Measurements from ENCODE around the gene PLD1. TPM values are rescaled to one million over a fixed set of nuclear protein-coding genes. Genes with fewer than 3 reads are reported as not detected.

The PLD1 gene
- total RNA-seq, 5 donors from 2014 or later (not counting 1 experiment from before 2014, with no cell fraction given), result 1.8 to 3.9 (median 3.2) TPM

GRCh38 chr3:171676601-171677175 lies 133.6 kb downstream of the PLD1 start:
- ATAC-seq (replicated peaks in 1 of 4), result no peak
- no peak overlapping the region for H3K27ac Mint-ChIP-seq
- 76% methylated on average over 6 of the region's 10 CpGs for WGBS (ENCODE audit: insufficient coverage)
- Histone ChIP-seq H3K4me3 (ENCODE audit: control insufficient read depth in 1 of 2, extremely low read depth in 1 of 2, low read length in 1 of 2) (no peak overlapping the region), H3K9me3 (no peaks in the 10 kb centered on the region), H3K36me3 (ENCODE audit: control insufficient read depth in 2 of 2, extremely low read depth in 1 of 2, insufficient read depth in 1 of 2, low read length in 1 of 2) (no peaks in the 10 kb centered on the region), H3K27ac (ENCODE audit: low read length) (no peak overlapping the region), H3K27me3 (replicated peaks in 1 of 2; ENCODE audit: control insufficient read depth in 2 of 2, extremely low read depth in 1 of 2, insufficient read depth in 2 of 2, low read length in 1 of 2) (no peaks in the 10 kb centered on the region), H3K4me1 (ENCODE audit: control insufficient read depth in 1 of 2, extremely low read depth in 1 of 2, insufficient read depth in 2 of 2, low read length in 2 of 2) (no peaks in the 10 kb centered on the region)
- no peak for DNase-seq
- CTCF ChIA-PET, result interaction anchor here in 1 of 2 donors (0.6 kb wide), 1 partner anchor 396 kb away, joined by 3 read pairs; no protein-coding TSS in a partner anchor
- H3K36me3 Mint-ChIP-seq, result no peaks in the 10 kb centered on the region
- H3K4me1 Mint-ChIP-seq, result no peaks in the 10 kb centered on the region
- H3K4me3 Mint-ChIP-seq, result no peak overlapping the region
- no peaks in the 10 kb centered on the region for H3K9me3 Mint-ChIP-seq
- POLR2A ChIA-PET, result no interaction called here
- H3K27me3 Mint-ChIP-seq, result peaks cover 0 to 6% of the 10 kb centered on the region in 2 donors

DNA sequence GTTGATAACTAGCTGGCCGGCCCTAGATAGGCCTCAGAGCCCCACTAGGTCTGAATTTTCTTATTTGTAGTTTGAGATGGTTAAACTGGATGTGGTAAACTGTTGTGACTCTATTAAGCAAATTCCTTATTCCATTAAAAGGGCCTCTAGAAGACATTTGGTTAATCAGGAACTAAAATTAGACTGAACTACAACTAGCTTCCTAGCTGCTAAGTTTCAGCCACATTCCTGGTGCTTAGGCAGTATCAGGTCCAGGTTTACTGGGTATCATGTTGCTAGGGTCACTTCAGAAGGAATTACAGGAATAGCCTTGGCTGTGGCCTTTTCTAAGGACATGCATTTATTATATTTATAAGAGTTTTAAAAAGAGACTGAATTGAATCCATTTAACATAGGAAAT lies 136.3 kb downstream of the PLD1 start:
- WGBS (ENCODE audit: insufficient coverage), result no CpG with 5 or more reads among the region's 1 CpG
- CTCF ChIA-PET, result no interaction called here
- no peaks in the 10 kb centered on the region for H3K36me3 ChIP-seq (ENCODE audit: control insufficient read depth in 2 of 2, extremely low read depth in 1 of 2, insufficient read depth in 1 of 2, low read length in 1 of 2)

DNA sequence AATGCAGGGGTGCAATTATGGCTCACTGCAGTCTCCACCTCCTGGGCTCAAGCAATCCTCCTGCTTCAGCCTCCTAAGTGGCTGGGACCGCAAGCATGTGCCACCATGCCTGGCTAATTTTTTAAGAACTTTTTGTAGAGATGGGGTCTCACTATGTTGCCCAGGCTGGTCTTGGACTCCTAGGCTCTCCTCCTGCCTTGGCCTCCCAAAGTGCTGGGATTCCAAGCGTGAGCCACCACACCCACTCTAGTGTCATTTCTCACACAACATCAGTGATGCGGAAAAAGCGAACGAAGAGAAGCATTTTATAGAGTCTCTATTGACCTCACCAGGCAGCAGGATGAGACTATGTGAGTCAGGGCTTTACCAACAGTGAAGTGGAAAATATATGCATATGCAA lies 137.7 kb downstream of the PLD1 start:
- no peaks in the 10 kb centered on the region for H3K27me3 ChIP-seq (replicated peaks in 1 of 2; ENCODE audit: control insufficient read depth in 2 of 2, extremely low read depth in 1 of 2, insufficient read depth in 2 of 2, low read length in 1 of 2)
- H3K36me3 Mint-ChIP-seq, result no peaks in the 10 kb centered on the region
- no peak overlapping the region for H3K4me3 Mint-ChIP-seq
- no peaks in the 10 kb centered on the region for H3K27me3 Mint-ChIP-seq
- no peaks in the 10 kb centered on the region for H3K36me3 ChIP-seq (ENCODE audit: control insufficient read depth in 2 of 2, extremely low read depth in 1 of 2, insufficient read depth in 1 of 2, low read length in 1 of 2)
- H3K9me3 ChIP-seq, result no peaks in the 10 kb centered on the region
- H3K27ac Mint-ChIP-seq, result no peak overlapping the region
- H3K4me3 ChIP-seq (ENCODE audit: control insufficient read depth in 1 of 2, extremely low read depth in 1 of 2, low read length in 1 of 2), result no peak overlapping the region
- CTCF ChIA-PET, result interaction anchor here (0.6 kb wide), 2 partner anchors 21 to 24 kb away, joined by 4 to 11 read pairs; no protein-coding TSS in a partner anchor
- ATAC-seq (replicated peaks in 1 of 4) (no peak), DNase-seq (no peak)
- POLR2A ChIA-PET, result no interaction called here
- no peak overlapping the region for H3K27ac ChIP-seq (ENCODE audit: low read length)
- WGBS (ENCODE audit: insufficient coverage), result no CpG with 5 or more reads among the region's 5 CpGs
- no peaks in the 10 kb centered on the region for H3K4me1 ChIP-seq (ENCODE audit: control insufficient read depth in 1 of 2, extremely low read depth in 1 of 2, insufficient read depth in 2 of 2, low read length in 2 of 2)
- no peaks in the 10 kb centered on the region for H3K4me1 Mint-ChIP-seq
- H3K9me3 Mint-ChIP-seq, result no peaks in the 10 kb centered on the region

More for the DNA sequence above, 136.3 kb downstream of the PLD1 start:
- DNase-seq (no peak), ATAC-seq (replicated peaks in 1 of 4) (no peak)
- Mint-ChIP-seq H3K27ac (no peak overlapping the region), H3K4me1 (no peaks in the 10 kb centered on the region), H3K36me3 (no peaks in the 10 kb centered on the region), H3K4me3 (no peak overlapping the region), H3K27me3 (no peaks in the 10 kb centered on the region), H3K9me3 (no peaks in the 10 kb centered on the region)
- Histone ChIP-seq H3K4me3 (ENCODE audit: control insufficient read depth in 1 of 2, extremely low read depth in 1 of 2, low read length in 1 of 2) (no peak overlapping the region), H3K27me3 (replicated peaks in 1 of 2; ENCODE audit: control insufficient read depth in 2 of 2, extremely low read depth in 1 of 2, insufficient read depth in 2 of 2, low read length in 1 of 2) (no peaks in the 10 kb centered on the region), H3K4me1 (ENCODE audit: control insufficient read depth in 1 of 2, extremely low read depth in 1 of 2, insufficient read depth in 2 of 2, low read length in 2 of 2) (no peaks in the 10 kb centered on the region), H3K9me3 (no peaks in the 10 kb centered on the region), H3K27ac (ENCODE audit: low read length) (no peak overlapping the region)
- POLR2A ChIA-PET, result no interaction called here

- H3K27me3 Mint-ChIP-seq, result no peaks in the 10 kb centered on the region
- POLR2A ChIA-PET, result no interaction called here
- WGBS (ENCODE audit: insufficient coverage), result no CpG with 5 or more reads among the region's 3 CpGs
- H3K27ac ChIP-seq (ENCODE audit: low read length), result no peak overlapping the region
- no peak for ATAC-seq (replicated peaks in 1 of 4)
- H3K36me3 Mint-ChIP-seq, result no peaks in the 10 kb centered on the region
- H3K27ac Mint-ChIP-seq, result no peak overlapping the region
- no peaks in the 10 kb centered on the region for H3K4me1 Mint-ChIP-seq
- H3K27me3 ChIP-seq (replicated peaks in 1 of 2; ENCODE audit: control insufficient read depth in 2 of 2, extremely low read depth in 1 of 2, insufficient read depth in 2 of 2, low read length in 1 of 2), result no peaks in the 10 kb centered on the region
- no peaks in the 10 kb centered on the region for H3K36me3 ChIP-seq (ENCODE audit: control insufficient read depth in 2 of 2, extremely low read depth in 1 of 2, insufficient read depth in 1 of 2, low read length in 1 of 2)
- no peak for DNase-seq
- no peaks in the 10 kb centered on the region for H3K4me1 ChIP-seq (ENCODE audit: control insufficient read depth in 1 of 2, extremely low read depth in 1 of 2, insufficient read depth in 2 of 2, low read length in 2 of 2)
- CTCF ChIA-PET, result interaction anchor here in 1 of 2 donors (0.6 kb wide), 1 partner anchor 325 kb away, joined by 4 read pairs; no protein-coding TSS in a partner anchor
- H3K9me3 ChIP-seq, result no peaks in the 10 kb centered on the region
- H3K9me3 Mint-ChIP-seq, result no peaks in the 10 kb centered on the region
- H3K4me3 ChIP-seq (ENCODE audit: control insufficient read depth in 1 of 2, extremely low read depth in 1 of 2, low read length in 1 of 2), result no peak overlapping the region
- H3K4me3 Mint-ChIP-seq, result no peak overlapping the region
Observed at GRCh38 chr3:171672124-171672523, 138.2 kb downstream of the PLD1 start.

GRCh38 chr3:171671709-171672108 lies 138.6 kb downstream of the PLD1 start:
- Histone ChIP-seq H3K4me3 (ENCODE audit: control insufficient read depth in 1 of 2, extremely low read depth in 1 of 2, low read length in 1 of 2) (no peak overlapping the region), H3K9me3 (no peaks in the 10 kb centered on the region), H3K36me3 (ENCODE audit: control insufficient read depth in 2 of 2, extremely low read depth in 1 of 2, insufficient read depth in 1 of 2, low read length in 1 of 2) (no peaks in the 10 kb centered on the region), H3K4me1 (ENCODE audit: control insufficient read depth in 1 of 2, extremely low read depth in 1 of 2, insufficient read depth in 2 of 2, low read length in 2 of 2) (no peaks in the 10 kb centered on the region), H3K27ac (ENCODE audit: low read length) (no peak overlapping the region), H3K27me3 (replicated peaks in 1 of 2; ENCODE audit: control insufficient read depth in 2 of 2, extremely low read depth in 1 of 2, insufficient read depth in 2 of 2, low read length in 1 of 2) (no peaks in the 10 kb centered on the region)
- no peaks in the 10 kb centered on the region for H3K4me1 Mint-ChIP-seq
- no peaks in the 10 kb centered on the region for H3K36me3 Mint-ChIP-seq
- no peak for ATAC-seq (replicated peaks in 1 of 4)
- CTCF ChIA-PET, result interaction anchor here in 1 of 2 donors (0.6 kb wide), 1 partner anchor 325 kb away, joined by 4 read pairs; no protein-coding TSS in a partner anchor
- POLR2A ChIA-PET, result no interaction called here
- H3K27me3 Mint-ChIP-seq, result no peaks in the 10 kb centered on the region
- H3K4me3 Mint-ChIP-seq, result no peak overlapping the region
- no peak for DNase-seq
- H3K9me3 Mint-ChIP-seq, result no peaks in the 10 kb centered on the region
- H3K27ac Mint-ChIP-seq, result no peak overlapping the region
- WGBS (ENCODE audit: insufficient coverage), result 61% methylated on average over 3 of the region's 4 CpGs

GRCh38 chr3:171666516-171666915 lies 143.8 kb downstream of the PLD1 start:
- ATAC-seq (replicated peaks in 1 of 4) (no peak), DNase-seq (no peak)
- H3K27ac Mint-ChIP-seq, result no peak overlapping the region
- Histone ChIP-seq H3K27ac (ENCODE audit: low read length) (no peak overlapping the region), H3K27me3 (replicated peaks in 1 of 2; ENCODE audit: control insufficient read depth in 2 of 2, extremely low read depth in 1 of 2, insufficient read depth in 2 of 2, low read length in 1 of 2) (no peaks in the 10 kb centered on the region), H3K4me1 (ENCODE audit: control insufficient read depth in 1 of 2, extremely low read depth in 1 of 2, insufficient read depth in 2 of 2, low read length in 2 of 2) (no peaks in the 10 kb centered on the region), H3K9me3 (no peaks in the 10 kb centered on the region), H3K4me3 (ENCODE audit: control insufficient read depth in 1 of 2, extremely low read depth in 1 of 2, low read length in 1 of 2) (no peak overlapping the region), H3K36me3 (ENCODE audit: control insufficient read depth in 2 of 2, extremely low read depth in 1 of 2, insufficient read depth in 1 of 2, low read length in 1 of 2) (no peaks in the 10 kb centered on the region)
- peaks cover 4 to 16% of the 10 kb centered on the region in 2 donors for H3K27me3 Mint-ChIP-seq
- ChIA-PET CTCF (no interaction called here), POLR2A (no interaction called here)
- no peaks in the 10 kb centered on the region for H3K4me1 Mint-ChIP-seq
- H3K4me3 Mint-ChIP-seq, result no peak overlapping the region
- WGBS (ENCODE audit: insufficient coverage), result no CpG with 5 or more reads among the region's 4 CpGs
- H3K36me3 Mint-ChIP-seq, result no peaks in the 10 kb centered on the region
- no peaks in the 10 kb centered on the region for H3K9me3 Mint-ChIP-seq

DNA sequence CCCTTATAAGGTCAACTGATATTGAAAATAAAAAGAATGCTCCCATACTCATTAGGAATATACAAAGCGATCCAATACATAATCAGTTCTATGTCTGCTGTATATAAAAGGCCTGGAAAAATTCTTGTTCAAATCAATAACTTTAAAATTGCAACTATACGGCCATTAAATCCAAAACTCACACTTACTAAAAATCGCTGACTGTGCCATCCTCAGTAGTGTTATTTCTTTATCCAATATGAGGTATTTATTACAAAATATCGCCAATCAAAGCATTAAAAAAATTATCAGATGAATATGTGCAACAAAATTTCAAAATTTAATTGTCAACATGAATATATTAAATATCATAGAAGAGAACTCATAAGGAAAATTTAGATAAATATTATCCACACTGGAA lies 146.5 kb downstream of the PLD1 start:
- no peak overlapping the region for H3K4me3 Mint-ChIP-seq
- H3K4me1 ChIP-seq (ENCODE audit: control insufficient read depth in 1 of 2, extremely low read depth in 1 of 2, insufficient read depth in 2 of 2, low read length in 2 of 2), result no peaks in the 10 kb centered on the region
- H3K27me3 ChIP-seq (replicated peaks in 1 of 2; ENCODE audit: control insufficient read depth in 2 of 2, extremely low read depth in 1 of 2, insufficient read depth in 2 of 2, low read length in 1 of 2), result no peaks in the 10 kb centered on the region
- peaks cover 4 to 17% of the 10 kb centered on the region in 2 donors for H3K27me3 Mint-ChIP-seq
- ChIA-PET CTCF (no interaction called here), POLR2A (no interaction called here)
- WGBS (ENCODE audit: insufficient coverage), result no CpG with 5 or more reads among the region's 4 CpGs
- H3K4me1 Mint-ChIP-seq, result no peaks in the 10 kb centered on the region
- no peak for ATAC-seq (replicated peaks in 1 of 4)
- H3K9me3 Mint-ChIP-seq, result no peaks in the 10 kb centered on the region
- no peak overlapping the region for H3K27ac ChIP-seq (ENCODE audit: low read length)
- H3K27ac Mint-ChIP-seq, result no peak overlapping the region
- no peaks in the 10 kb centered on the region for H3K9me3 ChIP-seq
- no peak for DNase-seq
- H3K36me3 Mint-ChIP-seq, result no peaks in the 10 kb centered on the region
- H3K36me3 ChIP-seq (ENCODE audit: control insufficient read depth in 2 of 2, extremely low read depth in 1 of 2, insufficient read depth in 1 of 2, low read length in 1 of 2), result no peaks in the 10 kb centered on the region
- H3K4me3 ChIP-seq (ENCODE audit: control insufficient read depth in 1 of 2, extremely low read depth in 1 of 2, low read length in 1 of 2), result no peak overlapping the region

All from T-cell (primary cell).